Nephron (organoid): ENCODE data around the gene OGFOD3.

Experiments
- H3K27ac Mint-ChIP-seq, 3 experiments: 2 replicates each; pipeline ENCODE4 v1.8.0; 2020; ENCODE audit warnings: mixed read lengths in 3 of 3, mild to moderate bottlenecking in 2 of 3, moderate library complexity in 1 of 3
- H3K27me3 Mint-ChIP-seq: 2 replicates; pipeline ENCODE4 v1.8.0; 2021; ENCODE audit warnings: low read depth, mild to moderate bottlenecking, moderate library complexity, mixed read lengths
- H3K36me3 Mint-ChIP-seq: 2 replicates; pipeline ENCODE4 v1.8.0; 2020; ENCODE audit warnings: low read depth, mixed read lengths
- H3K4me1 Mint-ChIP-seq: 2 replicates; pipeline ENCODE4 v1.8.0; 2020; ENCODE audit warnings: mixed read lengths
- H3K4me3 Mint-ChIP-seq, 3 experiments: 2 replicates each; pipeline ENCODE4 v1.8.0; 2020; ENCODE audit warnings: mild to moderate bottlenecking in 3 of 3, mixed read lengths in 3 of 3, moderate library complexity in 2 of 3
- H3K9me3 Mint-ChIP-seq: 2 replicates; pipeline ENCODE4 v1.8.0; 2020; ENCODE audit warnings: mixed read lengths
- TF ChIP-seq, protein P1 (sequence below), 3 experiments: fragments of 200-600 bp; sonication (generic); IDR thresholded peaks; one replicate each; pipeline ENCODE4 v1.5.0; 2021; ENCODE audit warnings: antibody characterized with exemption in 3 of 3; ENCODE audit not compliant: unreplicated experiment in 3 of 3

OGFOD3 gene

GRCh38 chr17:82452162-82452561, 33.8 kb upstream of the OGFOD3 start:
- TF ChIP-seq, protein P1, sequence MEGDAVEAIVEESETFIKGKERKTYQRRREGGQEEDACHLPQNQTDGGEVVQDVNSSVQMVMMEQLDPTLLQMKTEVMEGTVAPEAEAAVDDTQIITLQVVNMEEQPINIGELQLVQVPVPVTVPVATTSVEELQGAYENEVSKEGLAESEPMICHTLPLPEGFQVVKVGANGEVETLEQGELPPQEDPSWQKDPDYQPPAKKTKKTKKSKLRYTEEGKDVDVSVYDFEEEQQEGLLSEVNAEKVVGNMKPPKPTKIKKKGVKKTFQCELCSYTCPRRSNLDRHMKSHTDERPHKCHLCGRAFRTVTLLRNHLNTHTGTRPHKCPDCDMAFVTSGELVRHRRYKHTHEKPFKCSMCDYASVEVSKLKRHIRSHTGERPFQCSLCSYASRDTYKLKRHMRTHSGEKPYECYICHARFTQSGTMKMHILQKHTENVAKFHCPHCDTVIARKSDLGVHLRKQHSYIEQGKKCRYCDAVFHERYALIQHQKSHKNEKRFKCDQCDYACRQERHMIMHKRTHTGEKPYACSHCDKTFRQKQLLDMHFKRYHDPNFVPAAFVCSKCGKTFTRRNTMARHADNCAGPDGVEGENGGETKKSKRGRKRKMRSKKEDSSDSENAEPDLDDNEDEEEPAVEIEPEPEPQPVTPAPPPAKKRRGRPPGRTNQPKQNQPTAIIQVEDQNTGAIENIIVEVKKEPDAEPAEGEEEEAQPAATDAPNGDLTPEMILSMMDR (IDR thresholded peaks at IDR 0.05; ENCODE audit: unreplicated experiment in 3 of 3) = no peak
- peaks cover 21% of the 10 kb centered on the region for H3K4me1 Mint-ChIP-seq
- H3K36me3 Mint-ChIP-seq = no peaks in the 10 kb centered on the region
- peak overlapping the region; percentile 63 to 91 (median 89) for H3K4me3 Mint-ChIP-seq
- H3K27me3 Mint-ChIP-seq = no peaks in the 10 kb centered on the region
- H3K9me3 Mint-ChIP-seq = peaks cover 7% of the 10 kb centered on the region
- H3K27ac Mint-ChIP-seq = peak overlapping the region in 2 of 3 experiments; percentile 5 to 52

DNA sequence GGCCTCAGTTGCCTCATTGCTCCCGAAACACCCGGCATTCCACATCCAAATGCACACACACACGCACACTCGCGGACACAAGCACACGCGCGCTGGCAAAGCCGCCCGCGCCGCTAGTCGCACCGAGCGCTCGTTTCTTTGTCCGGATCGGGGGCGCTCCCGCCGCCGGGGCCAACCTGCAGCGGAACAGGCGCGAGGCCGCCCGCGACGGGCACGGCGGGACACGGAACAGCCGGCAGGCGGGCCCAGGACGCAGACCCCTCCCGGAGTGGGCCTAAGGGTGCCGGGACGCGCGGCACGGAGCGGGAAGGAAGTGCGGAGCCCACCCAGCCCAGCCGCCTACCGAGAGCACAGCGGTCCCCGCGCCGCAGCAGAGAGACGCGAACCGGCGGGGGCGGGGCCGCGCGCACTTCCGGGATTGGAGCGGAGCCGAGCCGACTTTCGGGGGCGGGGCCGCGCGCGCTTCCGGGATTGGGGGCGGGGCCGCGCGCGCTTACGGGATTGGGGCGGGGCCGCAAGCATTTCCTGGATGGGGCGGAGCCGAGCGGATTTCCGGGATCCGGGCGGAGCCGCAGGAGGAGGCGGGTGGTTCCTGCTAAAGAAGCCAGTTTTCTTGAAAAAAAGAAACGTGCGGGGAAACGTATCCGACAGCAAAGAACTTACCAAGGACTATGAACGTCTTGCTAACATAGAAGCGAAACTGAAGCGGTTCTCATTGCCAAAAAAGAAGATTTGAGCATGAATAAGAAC, 32.1 kb upstream of the OGFOD3 start, which contains the start of gene CYBC1:
Gene CYBC1 (minus strand): TSS at position 396 of the 750 bp plus-strand sequence. CDS start 1,498 bp downstream, outside the sequence.
- H3K27me3 Mint-ChIP-seq = no peaks in the 10 kb centered on the region
- no peaks in the 10 kb centered on the region for H3K36me3 Mint-ChIP-seq
- peak within 1 kb of the TSS; percentile 89 to 93 (median 91) for H3K4me3 Mint-ChIP-seq
- TF ChIP-seq, protein P1 (IDR thresholded peaks at IDR 0.05; ENCODE audit: unreplicated experiment in 3 of 3) = no peak
- H3K9me3 Mint-ChIP-seq = peaks cover 7% of the 10 kb centered on the region
- H3K27ac Mint-ChIP-seq = peak within 1 kb of the TSS; percentile 83 to 97 (median 92)
- peaks cover 18% of the 10 kb centered on the region for H3K4me1 Mint-ChIP-seq

- Mint-ChIP-seq H3K27ac (peak overlapping the region in 2 of 3 experiments; percentile 7 to 55), H3K9me3 (peaks cover 7% of the 10 kb centered on the region), H3K4me3 (peak overlapping the region; percentile 89 to 93 (median 91)), H3K4me1 (peaks cover 18% of the 10 kb centered on the region), H3K36me3 (no peaks in the 10 kb centered on the region), H3K27me3 (no peaks in the 10 kb centered on the region)
- TF ChIP-seq, protein P1 (IDR thresholded peaks at IDR 0.05; ENCODE audit: unreplicated experiment in 3 of 3) = no peak
Observed at GRCh38 chr17:82449883-82450356, 31.5 kb upstream of the OGFOD3 start.

GRCh38 chr17:82449131-82449882, 30.9 kb upstream of the OGFOD3 start:
- TF ChIP-seq, protein P1 (IDR thresholded peaks at IDR 0.05; ENCODE audit: unreplicated experiment in 3 of 3) = no peak
- Mint-ChIP-seq H3K9me3 (peaks cover 7% of the 10 kb centered on the region), H3K27ac (peak overlapping the region in 2 of 3 experiments; percentile 33 to 55), H3K4me3 (peak overlapping the region; percentile 89 to 93 (median 91)), H3K27me3 (no peaks in the 10 kb centered on the region), H3K36me3 (no peaks in the 10 kb centered on the region), H3K4me1 (peaks cover 18% of the 10 kb centered on the region)

- H3K36me3 Mint-ChIP-seq = peaks cover 4% of the 10 kb centered on the region
- no peaks in the 10 kb centered on the region for H3K27me3 Mint-ChIP-seq
- H3K27ac Mint-ChIP-seq = no peak overlapping the region
- TF ChIP-seq, protein P1 (IDR thresholded peaks at IDR 0.05; ENCODE audit: unreplicated experiment in 3 of 3) = no peak
- H3K4me3 Mint-ChIP-seq = peak overlapping the region; percentile 67 to 81 (median 70)
- peaks cover 7% of the 10 kb centered on the region for H3K9me3 Mint-ChIP-seq
- H3K4me1 Mint-ChIP-seq = peaks cover 18% of the 10 kb centered on the region
Observed at GRCh38 chr17:82447876-82448275, 29.5 kb upstream of the OGFOD3 start.
